HG03565 (cell line): ENCODE results near the gene SLC25A21.
"Not testable (repeated sequence)": the region's sequence is repeated elsewhere in the genome, so short reads cannot be mapped to it uniquely, and the experiment has no call there.

Experiments
- ATAC-seq: cut with Tn5 transposase; IDR thresholded peaks from one replicate; pipeline ENCODE4 v1.9.1; 2021; ENCODE audit warnings: mild to moderate bottlenecking, moderate library complexity; ENCODE audit not compliant: unreplicated experiment

The SLC25A21 gene

DNA sequence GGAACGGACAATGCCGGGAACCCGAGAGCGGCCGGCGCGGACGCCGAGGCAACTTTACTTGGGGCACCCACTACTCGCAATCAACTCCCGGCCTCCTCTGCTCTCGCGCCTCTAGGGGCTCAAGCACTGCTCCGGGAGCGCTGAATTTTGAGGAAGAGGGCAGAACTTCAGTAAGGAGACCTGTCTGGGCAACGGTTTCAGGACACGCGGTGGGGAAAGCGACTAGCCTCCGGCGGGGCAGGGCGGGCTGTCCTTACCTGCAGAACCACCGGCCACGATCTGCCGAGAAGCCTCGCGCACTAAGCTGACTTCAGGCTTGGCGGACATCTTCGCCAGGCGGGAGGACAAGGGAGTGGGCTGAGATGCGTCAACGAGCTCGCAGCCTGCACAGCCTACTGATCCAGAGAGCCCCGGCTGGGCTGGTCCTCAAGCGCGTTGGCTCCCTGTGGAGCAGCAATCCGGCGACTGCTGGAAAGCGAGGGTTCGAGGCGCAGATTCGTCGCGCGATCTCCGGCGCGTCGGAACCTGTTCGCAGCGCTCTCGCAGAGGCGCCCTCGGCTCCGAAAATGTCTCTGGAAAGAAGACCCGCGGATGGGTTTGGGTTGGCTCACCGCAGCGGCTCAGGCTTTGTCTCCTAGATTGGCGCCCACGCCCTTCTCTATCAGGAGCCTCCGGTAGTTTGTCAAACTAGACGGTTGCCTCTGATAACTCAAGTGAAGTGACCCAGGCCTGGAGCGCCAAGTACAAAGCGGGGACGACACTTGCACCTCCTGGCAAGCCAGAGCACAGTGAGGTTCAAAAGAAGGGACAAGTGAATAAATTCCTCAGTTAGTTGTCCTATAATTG lies at the start of gene SLC25A21:
SLC25A21 (minus strand) TSS at position 583 of the 846 bp plus-strand sequence.
- ATAC-seq: no peak

DNA sequence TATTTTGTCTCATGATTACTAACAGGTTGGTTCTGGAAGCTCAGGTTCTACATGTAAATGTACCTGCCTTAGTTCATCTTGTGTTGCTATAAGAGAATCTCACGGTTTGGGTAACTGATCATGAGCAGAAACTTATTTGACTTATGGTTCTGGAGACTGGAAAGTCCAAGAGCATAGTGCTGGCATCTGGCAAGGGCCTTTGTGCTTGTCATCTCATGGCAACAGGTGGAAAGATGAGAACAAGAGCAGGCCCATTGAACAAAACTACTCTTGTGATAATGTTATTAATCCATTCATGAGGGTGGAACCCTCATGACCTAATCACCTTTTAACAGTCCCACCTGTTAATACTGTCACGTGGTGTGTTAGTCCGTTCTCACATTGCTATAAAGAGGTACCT lies 48.7 kb upstream of the SLC25A21 start:
- no peak for ATAC-seq

DNA sequence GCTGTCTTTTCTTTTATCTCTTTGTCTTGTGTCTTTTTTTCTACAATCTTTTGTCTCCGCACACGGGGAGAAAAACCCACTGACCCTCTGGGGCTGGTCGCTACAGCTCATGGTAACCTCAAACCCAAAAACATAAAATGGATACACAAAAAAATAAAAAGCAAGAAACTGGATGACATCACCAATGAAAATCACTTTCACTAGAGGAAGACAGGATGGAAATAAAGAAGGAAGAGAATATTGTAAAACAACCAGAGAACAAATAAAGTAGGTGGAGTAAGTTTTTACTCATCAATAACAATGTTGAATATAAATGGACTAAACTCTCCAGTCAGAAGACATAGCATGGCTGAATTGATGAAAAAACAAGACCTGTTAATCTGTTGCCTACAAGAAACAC lies 42.9 kb upstream of the SLC25A21 start:
- ATAC-seq: no peak

DNA sequence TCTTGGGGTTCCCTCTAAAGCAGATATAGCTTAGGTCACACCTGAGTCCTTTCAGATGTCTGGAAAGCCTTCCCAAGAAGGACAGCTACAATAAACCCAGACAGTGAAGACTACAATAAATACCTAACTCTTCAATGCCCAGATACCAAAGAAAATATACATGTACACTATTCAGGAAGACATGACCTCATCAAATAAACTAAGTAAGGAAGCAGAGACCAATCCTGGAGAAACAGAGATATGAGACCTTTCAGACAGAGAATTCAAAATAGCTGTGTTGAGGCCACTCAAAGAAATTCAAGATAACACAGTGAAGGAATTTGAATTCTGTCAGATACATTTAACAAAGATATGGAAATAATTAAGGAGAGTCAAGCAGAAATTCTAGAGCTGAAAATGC lies 40.6 kb upstream of the SLC25A21 start:
- no peak for ATAC-seq

DNA sequence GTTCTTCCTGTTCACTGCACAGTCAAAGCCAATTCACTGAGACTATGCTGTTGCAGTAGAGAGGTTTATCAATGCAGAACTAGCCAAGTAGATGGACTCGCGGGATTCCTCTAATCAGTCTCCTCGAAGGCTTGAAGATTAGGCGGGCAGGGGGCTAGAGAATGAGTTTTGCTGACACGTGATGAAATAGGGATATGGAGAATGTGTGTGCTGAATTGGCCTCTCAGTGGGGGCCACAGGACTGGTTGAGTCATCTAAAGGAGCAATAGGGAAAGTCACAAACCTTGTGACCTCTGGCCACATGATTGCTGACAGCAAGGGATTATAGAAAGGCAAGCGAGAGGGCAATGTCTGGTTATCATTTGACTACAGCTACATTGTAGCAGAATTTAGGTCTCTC lies 38.0 kb upstream of the SLC25A21 start:
- no peak for ATAC-seq

DNA sequence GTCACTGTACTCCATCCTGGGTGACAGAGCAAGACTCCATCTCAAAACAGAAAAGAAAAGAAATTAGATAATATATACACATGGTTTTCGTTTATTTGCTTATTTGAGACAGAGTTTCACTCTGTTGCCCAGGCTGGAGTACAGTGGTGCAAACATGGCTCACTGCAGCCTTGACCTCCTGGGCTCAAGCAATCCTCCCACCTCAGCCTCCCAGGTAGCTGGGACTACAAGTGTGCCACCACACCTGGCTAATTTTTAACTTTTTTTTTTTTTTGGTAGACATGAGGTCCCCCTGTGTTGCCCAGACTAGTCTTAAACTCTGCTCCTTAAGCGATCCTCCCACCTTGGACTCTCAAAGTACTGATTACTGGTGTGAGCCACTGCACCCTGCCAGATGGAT lies 37.2 kb upstream of the SLC25A21 start:
- ATAC-seq: not testable (repeated sequence)

DNA sequence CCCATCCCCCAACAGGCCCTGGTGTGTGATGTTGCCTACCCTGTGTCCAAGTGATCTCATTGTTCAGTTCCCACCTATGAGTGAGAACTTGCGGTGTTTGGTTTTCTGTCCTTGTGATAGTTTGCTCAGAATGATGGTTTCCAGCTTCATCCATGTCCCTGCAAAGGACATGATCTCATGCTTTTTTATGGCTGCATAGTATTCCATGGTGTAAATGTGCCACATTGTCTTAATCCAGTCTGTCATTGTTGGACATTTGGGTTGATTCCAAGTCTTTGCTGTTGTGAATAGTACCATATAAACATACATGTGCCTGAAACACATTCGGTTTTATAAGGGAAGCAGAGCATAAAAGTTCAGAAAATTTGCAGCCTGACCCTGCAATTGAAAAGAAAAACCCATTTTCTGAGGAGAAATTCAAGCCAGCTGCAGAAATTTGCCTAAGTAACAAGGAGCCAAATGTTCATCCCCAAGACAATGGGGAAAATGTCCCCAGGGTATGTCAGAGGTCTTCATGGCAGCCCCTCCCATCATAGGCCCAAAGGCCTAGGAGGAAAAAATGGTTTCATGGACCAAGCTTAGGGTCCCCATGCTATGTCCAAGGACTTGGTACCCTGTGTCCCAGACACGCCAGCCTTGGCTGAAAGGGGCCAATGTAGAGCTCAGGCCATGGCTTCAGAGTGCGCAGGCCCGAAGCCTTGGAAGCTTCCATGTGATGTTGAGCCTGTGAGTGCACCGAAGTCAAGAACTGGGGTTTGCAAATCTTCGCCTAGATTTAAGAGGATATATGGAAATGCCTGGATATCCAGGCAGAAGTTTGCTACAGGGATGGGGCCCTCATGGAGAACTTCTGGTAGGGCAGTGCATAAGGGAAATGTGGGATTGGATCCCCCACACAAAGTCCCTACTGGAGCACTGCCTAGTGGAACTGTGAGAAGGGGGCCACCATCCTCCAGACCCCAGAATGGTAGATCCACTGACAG lies 33.5 kb upstream of the SLC25A21 start:
- ATAC-seq: not testable (repeated sequence)

DNA sequence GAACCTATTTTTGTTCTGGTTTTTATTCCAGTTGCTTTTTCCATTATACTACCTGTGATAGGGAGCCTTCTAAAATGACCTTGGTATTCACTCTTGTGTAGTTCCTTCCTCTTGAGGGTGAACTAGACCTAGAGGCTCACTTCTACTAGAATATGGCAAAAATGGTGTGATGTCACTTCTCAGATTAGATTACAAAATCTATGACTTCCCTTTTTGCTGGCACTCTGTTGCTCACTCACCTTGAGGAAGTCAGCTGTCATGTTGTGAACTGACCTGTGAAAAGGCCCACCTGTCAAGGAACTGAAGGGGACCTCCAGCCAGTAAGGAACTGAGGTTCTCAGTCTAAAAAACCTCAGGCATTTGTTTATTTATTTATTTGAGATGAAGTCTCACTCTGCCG lies 31.0 kb upstream of the SLC25A21 start:
- no peak for ATAC-seq

DNA sequence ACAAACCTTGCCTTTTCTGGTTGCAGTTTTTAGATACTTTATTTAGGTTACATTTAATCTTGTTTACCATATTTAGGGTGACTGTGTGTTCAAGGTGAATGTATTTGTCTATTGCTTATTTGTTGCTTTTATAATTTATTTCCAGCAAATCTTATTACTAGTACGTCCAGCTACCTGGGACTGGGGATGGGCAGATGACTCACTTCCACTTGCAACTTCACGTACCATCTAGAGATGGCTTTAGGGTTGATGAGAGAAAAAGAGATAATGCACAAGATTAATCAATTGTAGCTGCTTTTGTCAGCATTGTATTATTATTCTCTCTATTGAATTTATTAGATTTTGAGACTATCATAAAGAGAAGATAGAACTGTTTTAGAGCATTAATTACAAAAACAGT lies 30.4 kb upstream of the SLC25A21 start:
- ATAC-seq: no peak

DNA sequence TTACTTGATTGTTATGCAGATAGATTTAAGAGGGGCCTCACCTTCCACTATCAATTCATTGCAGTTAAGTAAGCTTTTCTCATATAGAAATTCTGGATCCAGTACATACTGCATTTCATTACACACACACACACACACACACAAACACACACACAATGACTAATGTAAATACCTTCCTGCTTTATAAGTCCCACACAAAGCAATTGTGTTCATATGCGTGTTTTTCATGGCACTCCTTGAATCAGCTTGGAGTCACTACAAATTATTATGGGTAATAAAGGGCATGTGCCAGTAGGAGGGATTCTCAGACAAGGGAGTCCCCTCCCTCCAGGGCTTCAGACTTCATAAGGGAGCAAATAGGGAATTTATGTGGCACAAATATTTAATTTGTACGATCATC lies 29.9 kb upstream of the SLC25A21 start:
- no peak for ATAC-seq

DNA sequence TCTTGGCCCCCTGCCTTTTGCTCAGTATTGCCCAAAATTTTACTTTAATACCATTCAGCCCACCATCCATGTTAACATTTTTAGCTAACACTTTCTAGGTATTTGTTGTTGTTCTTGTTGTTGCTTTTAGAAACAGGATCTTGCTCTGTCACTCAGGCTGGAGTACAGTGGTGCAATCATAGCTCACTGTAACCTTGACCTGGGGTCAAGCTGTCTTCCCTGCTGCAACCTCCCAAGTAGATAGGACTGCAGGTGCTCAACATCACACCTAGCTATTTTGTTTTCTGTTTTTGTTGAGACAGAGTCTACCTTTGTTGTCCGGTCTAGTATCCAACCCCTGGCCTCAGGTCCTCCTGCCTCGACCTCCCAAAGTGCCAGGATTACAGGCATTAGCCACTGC lies 29.3 kb upstream of the SLC25A21 start:
- ATAC-seq: no peak

DNA sequence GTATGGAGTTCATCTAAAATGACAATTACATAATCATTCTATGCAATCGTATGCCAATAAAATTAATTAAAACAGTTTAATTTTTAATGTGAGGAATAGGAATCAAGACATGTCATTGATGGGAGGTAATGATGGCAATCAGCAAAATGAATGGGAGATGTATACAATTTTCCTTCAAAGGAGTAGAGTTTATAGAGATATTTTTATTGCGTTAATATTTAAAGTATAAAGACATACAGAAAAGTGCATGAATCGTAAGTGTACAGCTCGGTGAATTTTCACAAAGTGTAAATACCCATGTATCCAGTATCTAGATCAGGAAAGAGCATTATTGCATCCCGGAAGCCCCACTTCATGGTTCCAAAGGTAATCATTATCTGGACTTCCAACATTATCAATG lies 26.5 kb upstream of the SLC25A21 start:
- no peak for ATAC-seq

DNA sequence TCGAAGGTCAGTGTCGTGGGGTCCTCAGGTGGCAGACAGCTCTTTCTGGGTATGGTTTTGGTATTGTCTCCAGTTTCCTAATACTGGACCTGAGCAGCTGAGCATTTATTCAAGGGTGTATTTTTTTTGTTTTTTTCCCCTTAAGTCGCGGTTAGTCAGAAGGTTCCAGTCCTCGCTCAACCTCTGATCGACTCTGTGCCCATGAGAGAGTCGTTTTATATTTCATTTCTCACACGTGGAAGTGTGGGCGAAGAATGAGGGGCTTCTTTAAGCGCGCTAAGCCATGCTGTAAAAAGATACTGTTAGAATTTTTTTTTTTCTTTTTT lies 25.8 kb upstream of the SLC25A21 start:
- ATAC-seq: no peak

DNA sequence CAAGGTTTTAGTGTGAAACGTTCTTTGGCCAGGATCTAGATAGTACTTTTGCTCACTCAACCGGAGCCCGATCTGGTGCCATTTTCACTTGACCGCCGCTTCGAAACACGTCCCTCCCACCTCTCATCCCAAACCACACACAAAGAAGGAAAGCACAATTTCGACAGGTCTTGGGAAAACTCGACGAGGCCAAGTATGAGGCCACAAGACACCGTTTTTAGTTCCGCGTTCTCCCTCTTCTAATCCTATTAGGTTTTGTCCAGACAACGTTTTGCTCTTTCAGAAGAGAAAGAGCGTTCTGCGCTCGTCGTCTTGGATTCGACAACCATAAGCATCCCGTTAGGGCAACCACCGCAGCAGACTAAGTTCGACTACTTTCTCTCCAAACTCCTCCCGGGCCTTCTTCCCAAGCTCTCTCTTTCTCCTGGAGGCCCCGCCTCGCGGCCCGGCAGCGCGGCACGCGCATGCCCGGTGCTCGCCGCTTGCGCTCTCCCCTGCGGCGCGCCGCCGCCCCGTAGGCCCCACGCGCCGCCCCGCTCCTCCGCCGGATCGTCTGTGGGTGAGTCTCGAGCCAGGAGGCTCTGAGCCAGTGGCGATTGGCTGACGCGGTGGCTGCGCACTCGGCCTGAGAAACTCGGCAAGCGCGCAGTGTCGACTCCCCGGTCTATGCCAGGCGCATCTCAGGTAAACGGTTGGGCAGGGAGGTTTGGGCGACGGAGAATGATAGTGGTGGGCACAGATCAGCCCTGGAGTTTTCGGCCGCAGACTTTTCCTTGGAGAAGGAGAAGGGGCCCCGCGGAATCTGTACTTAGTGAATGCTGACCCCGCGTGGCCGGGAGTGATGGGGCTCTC lies 25.2 kb upstream of the SLC25A21 start, which contains the start of gene MIPOL1:
MIPOL1 (plus strand) TSS at position 517 of the 852 bp plus-strand sequence. CDS start 49,952 bp downstream, outside the sequence.
- ATAC-seq: no peak

DNA sequence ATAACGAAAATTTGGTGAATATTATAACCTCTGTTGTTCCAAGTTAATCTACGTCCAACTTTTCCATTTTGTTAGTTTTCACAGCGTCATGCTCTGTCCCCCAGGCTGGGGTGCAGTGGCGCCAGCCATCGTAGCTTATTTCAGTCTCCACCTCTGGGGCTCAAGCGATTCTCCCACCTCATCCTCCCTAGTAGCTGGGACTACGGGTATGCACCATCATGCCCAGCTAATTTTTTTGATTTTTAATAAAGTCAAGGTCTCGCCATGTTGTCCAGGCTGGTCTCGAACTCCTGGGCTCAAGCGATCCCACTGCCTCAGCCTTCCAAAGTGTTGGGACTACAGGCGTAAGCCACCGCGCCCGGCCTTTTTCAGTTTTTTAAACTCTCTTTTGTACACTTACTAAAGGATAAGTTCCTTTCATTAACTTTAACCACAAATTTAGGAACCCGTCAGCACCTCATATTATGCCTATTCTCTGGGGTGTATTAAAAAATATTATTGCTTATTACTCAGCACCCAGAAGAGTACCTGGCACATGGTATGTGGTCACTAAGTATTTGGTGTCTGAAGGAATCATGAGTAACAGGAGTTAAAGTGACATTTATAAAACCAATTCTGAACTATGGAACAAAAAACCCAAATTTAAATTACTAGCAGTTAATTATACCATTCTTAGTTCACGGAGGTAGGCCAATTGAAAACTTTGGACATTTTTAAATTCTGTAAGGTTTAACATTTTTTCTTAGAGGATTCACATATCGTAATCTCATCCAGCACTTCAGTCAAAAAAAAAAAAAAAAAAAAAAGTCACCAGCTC lies 24.4 kb upstream of the SLC25A21 start:
- no peak for ATAC-seq

DNA sequence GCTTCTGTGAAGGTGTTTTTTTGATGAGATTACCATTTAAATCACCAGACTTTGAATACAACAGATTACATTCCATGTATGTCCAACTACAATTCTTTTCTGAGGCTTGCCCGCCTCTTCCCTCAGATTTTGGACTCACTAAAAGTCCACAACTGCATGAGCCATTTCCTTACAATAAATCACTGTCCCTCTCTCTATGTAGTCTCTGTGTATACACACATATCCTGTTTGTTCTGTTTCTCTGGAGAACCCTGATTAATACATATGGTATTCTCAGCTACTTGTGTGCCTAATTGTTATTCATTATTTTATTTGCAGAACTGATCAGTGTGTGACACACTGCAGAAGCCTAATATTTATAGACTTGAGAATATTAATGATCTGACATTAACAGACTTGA lies 22.9 kb upstream of the SLC25A21 start:
- no peak for ATAC-seq

DNA sequence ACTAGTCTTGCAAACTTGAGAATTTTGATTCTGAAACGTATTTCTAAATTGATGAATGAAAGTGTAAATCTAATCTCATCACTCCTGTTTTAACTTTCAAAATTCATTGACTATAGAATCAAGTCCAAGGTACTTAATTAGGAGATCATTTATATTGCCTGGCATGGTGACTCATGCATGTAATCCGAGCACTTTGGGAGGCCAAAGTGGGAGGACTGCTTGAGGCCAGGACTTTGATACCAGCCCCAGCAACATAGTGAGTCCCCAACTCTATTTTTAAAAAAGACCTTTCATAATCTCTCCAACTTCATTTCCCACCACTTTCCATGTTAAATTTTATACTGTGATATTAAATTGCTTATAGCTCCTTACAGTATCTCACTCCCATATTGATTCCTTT lies 22.3 kb upstream of the SLC25A21 start:
- no peak for ATAC-seq

DNA sequence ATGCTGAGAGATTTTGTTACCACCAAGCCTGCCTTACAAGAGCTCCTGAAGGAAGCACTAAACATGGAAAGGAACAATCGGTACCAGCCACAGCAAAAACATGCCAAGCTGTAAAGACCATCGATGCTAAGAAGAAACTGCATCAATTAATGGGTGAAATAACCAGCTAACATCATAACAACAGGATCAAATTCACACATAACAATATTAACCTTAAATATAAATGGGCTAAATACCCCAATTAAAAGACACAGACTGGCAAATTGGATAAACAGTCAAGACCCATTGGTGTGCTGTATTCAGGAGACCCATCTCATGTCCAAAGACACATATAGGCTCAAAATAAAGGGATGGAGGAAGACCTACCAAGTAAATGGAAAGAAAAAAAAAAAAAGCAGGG lies 17.3 kb upstream of the SLC25A21 start:
- ATAC-seq: not testable (repeated sequence)

DNA sequence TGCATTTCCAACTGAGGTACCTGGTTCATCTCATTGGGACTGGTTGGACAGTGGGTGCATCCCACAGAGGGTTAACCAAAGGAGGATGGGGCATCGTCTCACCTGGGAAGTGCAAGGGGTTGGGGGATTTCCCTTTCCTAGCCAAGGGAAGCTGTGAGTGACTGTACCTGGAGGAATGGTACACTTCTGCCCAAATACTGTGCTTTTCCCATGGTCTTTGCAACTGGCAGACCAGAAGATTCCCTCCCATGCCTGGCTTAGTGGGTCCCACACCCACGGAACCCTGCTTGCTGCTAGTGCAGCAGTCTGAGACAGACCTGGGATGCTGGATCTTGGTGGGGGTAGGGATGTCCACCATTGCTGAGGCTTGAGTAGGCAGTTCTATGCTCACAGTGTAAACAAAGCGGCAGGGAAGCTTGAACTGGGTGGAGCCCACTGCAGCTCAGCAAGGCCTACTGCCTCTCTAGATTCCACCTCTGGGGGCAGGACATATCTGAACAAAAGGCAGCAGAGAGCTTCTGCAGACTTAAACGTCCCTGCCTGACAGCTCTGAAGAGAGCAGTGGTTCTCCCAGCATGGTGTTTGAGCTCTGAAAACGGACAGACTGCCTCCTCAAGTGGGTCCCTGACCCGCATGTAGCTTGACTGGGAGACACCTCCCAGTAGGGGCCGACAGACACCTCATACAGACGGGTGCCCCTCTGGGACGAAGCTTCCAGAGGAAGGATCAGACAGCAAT lies 15.6 kb upstream of the SLC25A21 start:
- not testable (repeated sequence) for ATAC-seq
